HUES48 (cell line): Measurements from ENCODE around the gene ZNF14.

ENCODE experiments used
- H3K27ac ChIP-seq: one replicate; pipeline ENCODE4 v1.7.0; 2013; ENCODE audit warnings: low read depth, low read length, inconsistent platforms
- H3K27me3 ChIP-seq: 2 replicates; pipeline ENCODE4 v1.6.1; 2013; ENCODE audit warnings: mild to moderate bottlenecking, low read length; ENCODE audit not compliant: control insufficient read depth, insufficient read depth
- H3K36me3 ChIP-seq: 2 replicates; pipeline ENCODE4 v1.6.1; 2013; ENCODE audit warnings: low read length; ENCODE audit not compliant: control insufficient read depth, insufficient read depth
- H3K4me1 ChIP-seq: 2 replicates; pipeline ENCODE4 v1.6.1; 2013; ENCODE audit warnings: mild to moderate bottlenecking, low read length; ENCODE audit not compliant: control insufficient read depth, insufficient read depth
- H3K4me3 ChIP-seq: 2 replicates; pipeline ENCODE4 v1.5.1; 2013; ENCODE audit warnings: mild to moderate bottlenecking, low read depth, low read length
- H3K9ac ChIP-seq: 2 replicates; pipeline ENCODE4 v1.6.1; 2013; ENCODE audit warnings: mild to moderate bottlenecking, low read depth, low read length, moderate library complexity
- H3K9me3 ChIP-seq: 2 replicates; pipeline ENCODE4 v1.6.1; 2013; ENCODE audit warnings: low read length; ENCODE audit not compliant: control insufficient read depth, insufficient read depth

The ZNF14 gene

DNA sequence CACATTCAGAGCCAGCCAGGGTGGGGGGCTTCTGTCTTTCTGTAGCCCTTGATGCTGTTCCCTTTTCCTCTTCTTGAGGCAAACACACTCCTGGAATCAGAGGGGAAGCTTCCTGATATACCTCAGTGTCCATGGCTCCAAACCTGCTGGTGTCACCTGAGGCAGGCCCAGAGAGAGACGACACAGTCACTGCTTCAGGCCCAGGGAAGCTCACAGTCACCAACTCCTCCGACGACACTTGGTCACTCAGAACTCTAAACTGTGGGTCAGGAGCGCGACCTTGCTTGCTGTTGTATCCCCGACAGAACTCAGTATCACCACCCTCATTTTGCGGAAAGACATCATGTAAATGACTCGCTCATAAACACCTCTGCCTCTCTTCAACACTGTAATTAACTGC is 70.6 kb downstream of the ZNF14 start:
- H3K27ac ChIP-seq: peak overlapping the region; percentile 24
- H3K9ac ChIP-seq: no peak overlapping the region
- H3K27me3 ChIP-seq: no peaks in the 10 kb centered on the region
- H3K4me1 ChIP-seq: peaks cover 8% of the 10 kb centered on the region
- H3K36me3 ChIP-seq: peaks cover 37% of the 10 kb centered on the region
- H3K9me3 ChIP-seq: no peaks in the 10 kb centered on the region
- peak overlapping the region; percentile 95 for H3K4me3 ChIP-seq

DNA sequence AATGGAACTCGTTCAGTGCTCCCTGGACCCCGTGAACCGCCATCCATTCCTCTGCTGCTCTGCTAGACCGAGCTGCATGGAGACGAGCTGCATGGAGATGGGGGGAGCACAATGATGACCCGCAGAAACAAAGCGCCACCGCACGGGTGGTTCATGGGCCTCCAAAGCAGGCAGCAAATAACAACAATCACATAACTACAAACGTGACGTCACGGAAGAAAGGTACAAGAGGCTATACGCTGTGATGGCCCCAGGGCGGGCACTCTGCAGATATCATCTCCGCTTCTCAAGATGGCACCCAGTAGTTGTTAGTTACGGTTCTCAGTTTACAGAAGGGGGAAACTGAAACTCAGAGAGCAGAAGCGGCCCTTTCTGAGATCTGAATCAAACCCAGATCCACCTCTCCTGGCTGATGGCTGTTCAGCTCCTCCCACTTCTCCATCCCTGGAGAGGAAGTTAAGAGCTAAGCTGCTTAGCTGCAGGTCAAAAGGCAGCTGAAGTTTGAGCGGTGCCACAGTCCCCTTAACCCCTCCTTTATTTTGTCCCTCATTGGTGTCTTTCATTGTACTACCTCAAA is 71.1 kb downstream of the ZNF14 start:
- H3K36me3 ChIP-seq: peaks cover 42% of the 10 kb centered on the region
- no peak overlapping the region for H3K27ac ChIP-seq
- H3K9ac ChIP-seq: no peak overlapping the region
- H3K27me3 ChIP-seq: no peaks in the 10 kb centered on the region
- no peaks in the 10 kb centered on the region for H3K9me3 ChIP-seq
- peaks cover 8% of the 10 kb centered on the region for H3K4me1 ChIP-seq
- H3K4me3 ChIP-seq: peak overlapping the region; percentile 95; the same call in 1 of the 2 replicates

- no peak overlapping the region for H3K4me3 ChIP-seq
- peaks cover 8% of the 10 kb centered on the region for H3K4me1 ChIP-seq
- no peaks in the 10 kb centered on the region for H3K9me3 ChIP-seq
- H3K36me3 ChIP-seq: peaks cover 48% of the 10 kb centered on the region
- no peaks in the 10 kb centered on the region for H3K27me3 ChIP-seq
- no peak overlapping the region for H3K27ac ChIP-seq
- H3K9ac ChIP-seq: no peak overlapping the region
Measured at GRCh38 chr19:19661141-19661674, 71.7 kb downstream of the ZNF14 start.
